Vagina (tissue), 2 donors: ENCODE data around the gene PRRT1B. TPM values are rescaled to one million over a fixed set of nuclear protein-coding genes. Genes with fewer than 3 reads are reported as not detected.

Experiments
- DNase-seq, 2 donors: peaks; one replicate each; pipeline ENCODE4 v3.0.0-alpha.2; 2017; ENCODE audit errors: extremely low spot score in 2 of 2
- H3K27ac ChIP-seq: fragments of 200-600 bp; sonication (generic); one replicate; pipeline ENCODE4 v1.5.1; 2019
- H3K27me3 ChIP-seq: fragments of 200-600 bp; sonication (generic); one replicate; pipeline ENCODE4 v1.5.1; 2019
- H3K36me3 ChIP-seq, 2 donors: fragments of 200-600 bp; sonication (generic); one replicate each; pipeline ENCODE4 v1.5.1; 2017 to 2019
- H3K4me1 ChIP-seq: fragments of 200-600 bp; sonication (generic); one replicate; pipeline ENCODE4 v1.5.1; 2019
- H3K4me3 ChIP-seq, 2 donors: fragments of 200-600 bp; sonication (generic); 1 replicate in 1 of 2; 2 replicates in 1 of 2; pipeline ENCODE4 v1.5.1; 2016 to 2019
- H3K9me3 ChIP-seq: fragments of 200-600 bp; sonication (generic); one replicate; pipeline ENCODE4 v1.5.1; 2019
- POLR2A ChIP-seq, 2 donors: fragments of 450-650 bp; IDR thresholded peaks; one replicate each; pipeline ENCODE4 v1.6.1; 2017; ENCODE audit warnings: antibody characterized with exemption in 2 of 2, mild to moderate bottlenecking in 2 of 2, moderate library complexity in 2 of 2
- POLR2AphosphoS5 ChIP-seq, 2 donors: sonication (generic); formaldehyde crosslinking; IDR thresholded peaks; one replicate each; pipeline ENCODE4 v1.9.0; 2017; ENCODE audit warnings: antibody characterized with exemption in 2 of 2, mild to moderate bottlenecking in 2 of 2, low read depth in 1 of 2; ENCODE audit not compliant: insufficient read depth in 1 of 2
- intact Hi-C: fragments of 100-400 bp; cut with DNase I; formaldehyde crosslinking; loops from one replicate; pipeline ENCODE4 v1.15.1; 2023
- total RNA-seq: library from RNA; depleted of rRNA; stranded (reverse); fragments of >200 nt; gene quantifications from one replicate; pipeline ENCODE4 v1.2.3, GENCODE V29; 2016
- TF ChIP-seq, protein P1 (sequence below), 3 experiments: fragments of 450-650 bp in 2 of 3; fragments of 200-600 bp in 1 of 3; sonication (generic) in 1 of 3; IDR thresholded peaks; one replicate each; pipeline ENCODE4 v1.5.1; 2017 to 2019; ENCODE audit warnings: antibody characterized with exemption in 3 of 3, mild to moderate bottlenecking in 2 of 3, moderate library complexity in 2 of 3

The PRRT1B gene
- total RNA-seq, 1 donor from 2014 or later, result not detected

DNA sequence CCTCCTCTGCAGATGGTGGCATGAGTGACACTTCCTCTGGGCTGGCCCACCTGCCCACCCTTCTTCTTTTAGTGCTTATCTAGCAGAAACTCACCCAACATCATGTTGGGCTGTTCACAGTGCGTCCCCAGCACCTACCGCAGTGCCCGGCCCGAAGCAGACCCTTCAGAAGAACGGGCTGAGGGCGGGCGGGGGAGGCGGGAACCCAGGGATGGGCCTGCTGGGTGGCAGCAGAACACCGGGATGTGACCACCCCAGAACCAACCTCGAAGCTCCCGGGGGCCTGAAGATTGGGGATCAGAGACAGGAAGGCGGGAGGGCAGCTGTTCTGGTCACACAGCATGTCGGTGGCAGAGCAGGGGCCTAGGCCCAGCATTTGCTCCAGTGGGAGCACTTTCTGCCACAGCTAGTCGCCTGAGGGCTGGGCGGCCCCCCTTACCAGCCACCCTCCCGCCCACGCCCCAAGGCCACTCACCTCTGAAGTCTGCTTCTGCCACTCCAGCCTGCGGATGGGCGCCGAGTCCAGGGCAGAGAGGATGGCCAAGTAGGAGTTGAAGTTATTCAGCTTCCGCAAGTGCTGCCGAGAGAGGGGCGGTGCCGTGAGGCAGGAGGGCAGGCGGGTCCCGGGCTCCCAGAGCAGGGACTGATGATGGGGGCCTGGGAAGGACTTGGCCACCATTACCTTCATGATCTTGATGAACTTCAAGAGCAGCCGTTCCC, 38.7 kb downstream of the PRRT1B start:
- H3K9me3 ChIP-seq, result no peaks in the 10 kb centered on the region
- no peak for DNase-seq
- H3K36me3 ChIP-seq, result peaks cover 0 to 83% of the 10 kb centered on the region in 2 donors
- no peaks in the 10 kb centered on the region for H3K4me1 ChIP-seq
- no peaks in the 10 kb centered on the region for H3K27me3 ChIP-seq
- H3K27ac ChIP-seq, result no peak overlapping the region
- intact Hi-C loops, result no loop called here
- TF ChIP-seq POLR2AphosphoS5 (IDR thresholded peaks at IDR 0.05; ENCODE audit: insufficient read depth in 1 of 2, low read depth in 1 of 2), result no peak
- TF ChIP-seq POLR2A (IDR thresholded peaks at IDR 0.05), result no peak
- TF ChIP-seq, protein P1, sequence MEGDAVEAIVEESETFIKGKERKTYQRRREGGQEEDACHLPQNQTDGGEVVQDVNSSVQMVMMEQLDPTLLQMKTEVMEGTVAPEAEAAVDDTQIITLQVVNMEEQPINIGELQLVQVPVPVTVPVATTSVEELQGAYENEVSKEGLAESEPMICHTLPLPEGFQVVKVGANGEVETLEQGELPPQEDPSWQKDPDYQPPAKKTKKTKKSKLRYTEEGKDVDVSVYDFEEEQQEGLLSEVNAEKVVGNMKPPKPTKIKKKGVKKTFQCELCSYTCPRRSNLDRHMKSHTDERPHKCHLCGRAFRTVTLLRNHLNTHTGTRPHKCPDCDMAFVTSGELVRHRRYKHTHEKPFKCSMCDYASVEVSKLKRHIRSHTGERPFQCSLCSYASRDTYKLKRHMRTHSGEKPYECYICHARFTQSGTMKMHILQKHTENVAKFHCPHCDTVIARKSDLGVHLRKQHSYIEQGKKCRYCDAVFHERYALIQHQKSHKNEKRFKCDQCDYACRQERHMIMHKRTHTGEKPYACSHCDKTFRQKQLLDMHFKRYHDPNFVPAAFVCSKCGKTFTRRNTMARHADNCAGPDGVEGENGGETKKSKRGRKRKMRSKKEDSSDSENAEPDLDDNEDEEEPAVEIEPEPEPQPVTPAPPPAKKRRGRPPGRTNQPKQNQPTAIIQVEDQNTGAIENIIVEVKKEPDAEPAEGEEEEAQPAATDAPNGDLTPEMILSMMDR (IDR thresholded peaks at IDR 0.05), result no peak
- H3K4me3 ChIP-seq, result no peak overlapping the region

DNA sequence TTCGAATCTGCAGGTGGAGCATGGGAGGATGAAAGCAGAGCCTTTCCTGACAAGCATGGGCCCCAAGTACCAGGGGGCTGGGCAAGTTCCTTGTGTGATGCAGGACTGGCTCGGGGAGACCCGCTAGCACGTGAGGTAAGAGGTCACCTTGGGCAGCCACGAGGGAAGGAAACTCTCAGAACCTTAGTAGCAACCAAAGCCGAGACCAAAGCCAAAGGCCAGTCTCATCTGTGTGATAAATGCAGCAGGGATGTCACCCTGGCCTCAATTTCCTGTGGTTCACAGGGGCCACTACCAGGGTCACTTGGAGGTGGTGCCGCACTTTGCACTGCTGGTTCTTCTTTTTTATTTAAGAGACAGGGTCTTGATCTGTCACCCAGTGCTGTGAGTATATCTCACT, 39.5 kb downstream of the PRRT1B start:
- no peak overlapping the region for H3K27ac ChIP-seq

DNA sequence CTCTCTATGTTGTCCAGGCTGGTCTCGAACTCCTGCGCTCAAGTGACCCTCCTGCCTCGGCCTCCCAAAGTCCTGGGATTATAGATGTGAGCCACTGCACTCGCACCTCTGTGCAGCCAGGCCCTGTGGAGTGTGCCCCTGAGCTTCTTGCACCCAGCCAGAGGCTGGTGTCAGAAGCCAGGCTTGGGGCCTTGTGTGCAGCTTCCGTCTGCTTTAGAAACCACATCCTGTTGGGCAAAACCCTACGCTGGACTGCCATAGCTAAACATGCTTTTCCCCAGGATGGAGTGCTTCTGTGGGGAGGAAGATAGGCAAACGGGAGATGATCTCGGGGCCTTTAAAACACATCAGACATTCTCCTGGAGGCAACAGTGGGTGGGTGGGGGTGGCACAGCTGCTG, 40.1 kb downstream of the PRRT1B start:
- H3K27ac ChIP-seq, result no peak overlapping the region
- no peaks in the 10 kb centered on the region for H3K27me3 ChIP-seq
- no peaks in the 10 kb centered on the region for H3K9me3 ChIP-seq
- no peak overlapping the region for H3K4me3 ChIP-seq
- no peak for TF ChIP-seq POLR2AphosphoS5 (IDR thresholded peaks at IDR 0.05; ENCODE audit: insufficient read depth in 1 of 2, low read depth in 1 of 2)
- TF ChIP-seq, protein P1 (IDR thresholded peaks at IDR 0.05), result no peak
- no peak for TF ChIP-seq POLR2A (IDR thresholded peaks at IDR 0.05)
- H3K4me1 ChIP-seq, result no peaks in the 10 kb centered on the region
- H3K36me3 ChIP-seq, result peaks cover 0 to 83% of the 10 kb centered on the region in 2 donors
- intact Hi-C loops, result no loop called here
- DNase-seq, result no peak

More for the DNA sequence above, 39.5 kb downstream of the PRRT1B start:
- TF ChIP-seq POLR2AphosphoS5 (IDR thresholded peaks at IDR 0.05; ENCODE audit: insufficient read depth in 1 of 2, low read depth in 1 of 2), result no peak
- TF ChIP-seq POLR2A (IDR thresholded peaks at IDR 0.05), result no peak
- H3K9me3 ChIP-seq, result no peaks in the 10 kb centered on the region
- no peaks in the 10 kb centered on the region for H3K27me3 ChIP-seq
- H3K4me1 ChIP-seq, result no peaks in the 10 kb centered on the region
- peaks cover 0 to 83% of the 10 kb centered on the region in 2 donors for H3K36me3 ChIP-seq
- intact Hi-C loops, result no loop called here
- H3K4me3 ChIP-seq, result no peak overlapping the region
- DNase-seq, result no peak

DNA sequence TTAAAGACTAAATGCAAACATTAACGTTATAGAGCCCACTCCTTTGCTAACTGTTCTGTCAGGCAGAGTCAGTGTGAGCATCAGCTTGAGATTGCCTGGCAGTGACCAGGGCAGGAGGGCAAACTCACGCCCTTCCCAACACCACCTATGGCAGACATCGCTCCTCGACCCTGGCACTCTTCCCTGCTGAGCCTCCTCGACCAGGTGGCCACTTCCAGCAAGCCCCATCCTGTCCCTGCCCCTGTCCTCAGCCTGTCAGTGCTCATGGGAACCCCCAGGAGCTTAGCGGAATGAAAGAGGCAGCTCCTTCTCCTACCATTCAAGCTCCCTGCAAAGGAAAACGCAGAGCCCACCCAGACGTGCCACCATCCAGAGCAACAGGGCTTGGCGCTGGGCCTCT, 42.0 kb downstream of the PRRT1B start:
- Histone ChIP-seq H3K4me3 (no peak overlapping the region), H3K9me3 (no peaks in the 10 kb centered on the region), H3K36me3 (peaks cover 0 to 72% of the 10 kb centered on the region in 2 donors), H3K4me1 (no peaks in the 10 kb centered on the region), H3K27me3 (no peaks in the 10 kb centered on the region), H3K27ac (no peak overlapping the region)
- TF ChIP-seq POLR2AphosphoS5 (IDR thresholded peaks at IDR 0.05; ENCODE audit: insufficient read depth in 1 of 2, low read depth in 1 of 2) (no peak), POLR2A (IDR thresholded peaks at IDR 0.05) (no peak)
- TF ChIP-seq, protein P1 (IDR thresholded peaks at IDR 0.05), result no peak
- DNase-seq, result no peak
- intact Hi-C loops, result no loop called here

DNA sequence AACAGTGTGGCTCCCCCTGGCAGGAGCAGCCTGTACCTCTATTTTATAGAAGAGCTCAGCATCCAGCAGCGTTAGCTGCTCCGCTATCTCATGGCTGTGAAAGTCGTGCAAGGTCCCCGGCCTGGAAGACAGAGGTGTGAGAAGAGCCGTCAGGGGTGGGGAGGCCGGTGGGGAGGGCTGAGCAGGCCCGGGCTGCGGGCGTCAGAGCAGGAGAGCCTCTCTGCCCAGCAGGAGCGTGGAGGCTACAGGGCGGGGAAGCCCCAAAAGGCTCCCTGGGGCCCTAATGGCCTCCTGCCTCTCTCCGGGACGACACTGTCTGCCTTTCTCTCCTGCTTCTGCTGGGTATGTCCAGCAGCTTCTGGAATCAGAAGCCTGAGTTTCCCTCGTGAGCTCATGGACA, 42.6 kb downstream of the PRRT1B start:
- DNase-seq, result no peak
- H3K36me3 ChIP-seq, result peaks cover 0 to 67% of the 10 kb centered on the region in 2 donors
- H3K4me1 ChIP-seq, result no peaks in the 10 kb centered on the region
- H3K27ac ChIP-seq, result no peak overlapping the region
- H3K4me3 ChIP-seq, result no peak overlapping the region
- H3K27me3 ChIP-seq, result no peaks in the 10 kb centered on the region
- H3K9me3 ChIP-seq, result no peaks in the 10 kb centered on the region
- TF ChIP-seq POLR2A (IDR thresholded peaks at IDR 0.05) (no peak), POLR2AphosphoS5 (IDR thresholded peaks at IDR 0.05; ENCODE audit: insufficient read depth in 1 of 2, low read depth in 1 of 2) (no peak)
- TF ChIP-seq, protein P1 (IDR thresholded peaks at IDR 0.05), result no peak
- intact Hi-C loops, result no loop called here
